ENCODE measurements around the gene P4HA3. TPM values are rescaled to one million over a fixed set of nuclear protein-coding genes. Genes with fewer than 3 reads are reported as not detected.

P4HA3 gene
- under 0.01 and 1.1 TPM in 2 replicates for total RNA-seq

DNA sequence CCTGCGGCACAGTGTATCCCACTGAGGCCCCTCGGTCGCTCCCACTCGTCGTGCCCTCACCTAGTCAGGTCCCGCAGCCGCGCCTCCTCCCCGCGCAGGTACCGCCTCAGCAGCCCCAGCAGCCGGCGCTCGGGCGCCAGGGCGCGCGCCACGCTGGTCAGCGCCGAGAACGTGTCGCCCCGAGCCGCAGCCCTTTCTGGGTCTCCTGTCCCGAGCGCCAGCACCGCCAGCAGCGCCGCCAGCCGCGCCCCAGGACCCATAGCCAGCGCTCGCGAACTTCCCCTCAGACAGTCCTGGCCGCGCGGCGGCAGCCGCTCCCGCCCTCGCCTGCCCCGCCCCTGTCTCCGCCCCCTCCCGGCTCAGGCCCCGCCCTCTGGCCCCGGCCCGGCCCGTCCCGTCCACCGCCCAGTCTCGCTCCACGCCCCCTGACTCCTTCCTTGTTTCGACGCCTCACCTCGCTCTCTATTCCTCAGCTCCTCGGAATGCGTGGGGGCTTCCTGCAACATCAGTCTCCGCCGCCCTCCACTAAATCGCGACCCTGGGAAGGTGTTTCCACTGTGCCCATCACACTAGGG lies at the start of gene P4HA3:
Gene P4HA3 (minus strand): TSS at position 289 of the 575 bp plus-strand sequence. CDS start 29 bp downstream, at position 260.

Small RNAs within 50 kb of the gene (small RNA-seq; reads per million reads assigned to genes)
- gene RF00409, result not detected

Other genes with a start within 250 kb of the P4HA3 start
- 15.3 and 17.5 TPM in 2 replicates for gene C2CD3, start 140.6 kb downstream of the P4HA3 start, total RNA-seq
- gene PPME1, start 140.4 kb downstream of the P4HA3 start, total RNA-seq, result 21.2 and 30.3 TPM in 2 replicates
- gene PGM2L1, start 86.8 kb upstream of the P4HA3 start, total RNA-seq, result 7.5 and 7.6 TPM in 2 replicates
- 0.22 and 0.79 TPM in 2 replicates for gene KCNE3, start 155.9 kb upstream of the P4HA3 start, total RNA-seq
- gene LIPT2, start 182.1 kb upstream of the P4HA3 start, total RNA-seq, result 6.3 and 11.9 TPM in 2 replicates

Measured in placental epithelial cell (primary cell).